Heart left ventricle (tissue), 16 donors: ENCODE data around the gene SWAP70. TPM values are rescaled to one million over a fixed set of nuclear protein-coding genes. Genes with fewer than 3 reads are reported as not detected.
A peak's percentile ranks its signal among the peaks of the same experiment; 100 is the strongest.
"Not testable (repeated sequence)": the region's sequence is repeated elsewhere in the genome, so short reads cannot be mapped to it uniquely, and the experiment has no call there.

Experiments
- ATAC-seq, 4 donors: fragments of 200-7000 bp; cut with Tn5 transposase; one replicate each; pipeline ENCODE4 v1.9.1; 2020 to 2022; ENCODE audit warnings: moderate library complexity in 4 of 4, mild to moderate bottlenecking in 3 of 4, moderate number of reproducible peaks in 1 of 4
- DNase-seq, 5 donors: peaks; one replicate each; pipeline ENCODE4 v3.0.0-alpha.2; 2020
- H3K27ac ChIP-seq, 12 donors: fragments of 200-600 bp; sonication (generic) in 4 of 12; one replicate each; pipeline versions ENCODE4 v1.5.0 to v1.8.0; 2016 to 2022; ENCODE audit warnings: mild to moderate bottlenecking in 2 of 12
- H3K27me3 ChIP-seq, 9 donors: fragments of 200-600 bp; sonication (generic) in 2 of 9; one replicate each; pipeline versions ENCODE4 v1.5.1 to v1.8.0; 2016 to 2022; ENCODE audit warnings: mild to moderate bottlenecking in 3 of 9
- H3K36me3 ChIP-seq, 9 donors: fragments of 200-600 bp; sonication (generic) in 2 of 9; one replicate each; pipeline versions ENCODE4 v1.5.0 to v1.8.0; 2018 to 2022; ENCODE audit warnings: mild to moderate bottlenecking in 2 of 9
- H3K4me1 ChIP-seq, 12 donors: fragments of 200-600 bp; sonication (generic) in 4 of 12; one replicate each; pipeline versions ENCODE4 v1.5.0 to v1.8.0; 2016 to 2022; ENCODE audit warnings: mild to moderate bottlenecking in 3 of 12
- H3K4me3 ChIP-seq, 12 donors: fragments of 200-600 bp; sonication (generic) in 4 of 12; one replicate each; pipeline versions ENCODE4 v1.5.0 to v1.8.0; 2017 to 2022; ENCODE audit warnings: mild to moderate bottlenecking in 9 of 12, moderate library complexity in 4 of 12
- H3K9me3 ChIP-seq, 12 donors: fragments of 200-600 bp; sonication (generic) in 4 of 12; one replicate each; pipeline versions ENCODE4 v1.5.0 to v1.8.0; 2016 to 2022; ENCODE audit warnings: mild to moderate bottlenecking in 1 of 12
- CTCF ChIP-seq, 12 donors: fragments of 200-600 bp; sonication (generic) in 4 of 12; IDR thresholded peaks; one replicate each; pipeline versions ENCODE4 v1.5.0 to v1.8.0; 2018 to 2022; ENCODE audit warnings: antibody characterized with exemption in 12 of 12, mild to moderate bottlenecking in 5 of 12
- POLR2A ChIP-seq, 2 donors: fragments of 450-650 bp; IDR thresholded peaks; one replicate each; pipeline ENCODE4 v1.6.1; 2017; ENCODE audit warnings: antibody characterized with exemption in 2 of 2, mild to moderate bottlenecking in 2 of 2, moderate library complexity in 2 of 2
- WGBS, 4 donors: extraction: QIAGEN DNeasy Blood & Tissue Kit in 2 of 4; methylation state at CpG; one replicate each; pipeline versions ENCODE4 v1.1.5 to v1.1.7; 2013 to 2018; 5-methylcytosine and 5-hydroxymethylcytosine counted together
- intact Hi-C, 10 donors: fragments of 100-400 bp; cut with DNase I; formaldehyde crosslinking; loops; one replicate each; pipeline versions ENCODE4 v1.11.1 to v1.14.2; 2022
- polyA plus RNA-seq, 2 donors: library from polyadenylated mRNA; stranded (reverse); fragments of 200-250 nt; gene quantifications; one replicate each; pipeline ENCODE4 v1.2.3, GENCODE V29; 2013
- total RNA-seq, 9 donors: library from RNA; depleted of rRNA in 2 of 9; stranded (reverse); fragments of >200 nt in 2 of 9; fragmentation: NEBNext Ultra II Directional in 3 of 9; extraction: Animal tissue kit (Norgen Biotek cat#: 25700) in 3 of 9; gene quantifications; one replicate each; pipeline versions ENCODE4 v1.1.0 to v1.2.4, GENCODE V29; 2016 to 2023
- donor health status: ischemic (EF 13 %, LVEDD 7.1; RV severe dilation, severe dysfunction).
- donor health status: healthy with polysubstance abuse.
- donor health status: DM: no; HTN: yes; CAD: no.
- donor health status: DM: no; HTN: no; CAD: no.
- donor health status: ischemic (EF 25% LVEDD 6.9; RV normal size, moderate dysfunction).
- donor health status: ischemic (EF 25% LVEDD 5.7; RV mildly dilated, moderate dysfunction).
- donor health status: healthy.
- donor health status: DM: yes; HTN: yes; CAD: no.
- donor health status: ischemic (EF 35%, LVEDD 5.7; RV mildly dilated, moderate dysfunction).
- donor health status: nonischemic (EF 11% LVEDD 7.7; RV severe dilation, severe dysfunction).
- donor health status: DM: yes; HTN: yes; CAD: no.
- donor health status: PGD.
- donor health status: ischemic (EF 29% LVEDD 5.4; RV normal size, mild dysfunction).
- donor health status: nonischemic (EF 23%, LVEDD 6.1; RV moderate dilation, normal function).

The SWAP70 gene
- total and polyA plus RNA-seq, 11 donors: 6.0 to 38.5 (median 21.8) TPM

DNA sequence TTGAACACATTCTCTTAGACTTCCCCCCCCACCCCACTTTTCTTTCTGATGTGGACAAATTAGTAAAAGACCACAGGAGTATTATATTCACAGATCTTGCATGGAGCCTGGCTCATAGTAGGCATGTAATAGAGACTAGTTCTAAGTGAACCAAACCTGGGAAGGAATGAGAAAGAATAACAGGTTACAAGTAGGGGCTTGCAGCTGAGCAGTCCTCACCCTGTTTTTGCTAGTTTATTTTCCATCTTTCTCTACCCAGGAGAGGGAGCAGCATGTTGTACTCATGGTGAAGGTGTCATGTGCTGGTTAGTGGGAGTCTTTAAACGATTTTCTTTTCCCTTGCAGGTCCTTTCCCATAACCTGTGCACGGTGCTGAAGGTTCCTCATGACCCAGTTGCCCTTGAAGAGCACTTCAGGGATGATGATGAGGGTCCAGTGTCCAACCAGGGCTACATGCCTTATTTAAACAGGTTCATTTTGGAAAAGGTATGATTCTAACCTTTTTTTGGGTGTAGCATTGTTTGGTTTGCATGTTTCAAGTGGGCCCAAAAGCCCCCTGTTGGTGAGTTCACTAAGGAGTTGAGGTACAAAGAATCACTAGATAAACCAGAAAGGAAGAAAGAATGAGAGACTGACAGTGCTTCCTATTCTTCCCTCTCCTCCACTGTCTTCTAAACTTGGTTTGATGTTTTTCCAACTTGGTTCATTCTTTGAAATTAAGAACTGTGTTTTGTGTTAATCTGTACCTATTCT lies 30.1 kb downstream of the SWAP70 start:
- Histone ChIP-seq H3K36me3 (peaks cover 0 to 42% (median 25%) of the 10 kb centered on the region in 9 donors), H3K4me1 (peaks cover 0 to 53% (median 20%) of the 10 kb centered on the region in 12 donors), H3K4me3 (no peak overlapping the region), H3K9me3 (peaks cover 0 to 5% (median 0%) of the 10 kb centered on the region in 12 donors), H3K27me3 (no peaks in the 10 kb centered on the region), H3K27ac (peak overlapping the region in 1 of 12 donors; percentile 7)
- intact Hi-C loops: no loop called here
- ATAC-seq (no peak), DNase-seq (no peak)
- TF ChIP-seq POLR2A (IDR thresholded peaks at IDR 0.05) (no peak), CTCF (IDR thresholded peaks at IDR 0.05) (no peak)
- 79 to 87% (median 83%) methylated on average over 2 of the region's 2 CpGs for WGBS, 4 donors

DNA sequence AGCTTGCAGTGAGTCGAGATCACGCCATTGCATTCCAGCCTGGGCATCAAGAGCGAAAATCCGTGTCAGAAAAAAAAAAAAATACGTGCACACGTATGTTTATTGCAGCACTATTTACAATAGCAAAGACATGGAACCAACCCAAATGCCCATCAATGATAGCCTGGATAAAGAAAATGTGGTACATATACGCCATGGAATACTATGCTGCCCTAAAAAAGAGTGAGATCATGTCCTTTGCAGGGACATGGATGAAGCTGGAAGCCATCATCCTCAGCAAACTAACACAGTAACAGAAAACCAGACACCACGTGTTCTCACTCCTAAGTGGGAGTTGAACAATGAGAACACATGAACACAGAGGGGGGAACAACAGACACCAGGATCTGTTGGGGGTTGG lies 31.4 kb downstream of the SWAP70 start:
- WGBS, 4 donors: 93 to 98% (median 97%) methylated on average over 8 of the region's 8 CpGs
- H3K27me3 ChIP-seq, H3K9me3 ChIP-seq, H3K4me3 ChIP-seq, DNase-seq, intact Hi-C loops, ATAC-seq, H3K27ac ChIP-seq: not testable (repeated sequence)
- peaks cover 0 to 51% (median 11%) of the 10 kb centered on the region in 12 donors for H3K4me1 ChIP-seq
- H3K36me3 ChIP-seq: peaks cover 0 to 42% (median 25%) of the 10 kb centered on the region in 9 donors

DNA sequence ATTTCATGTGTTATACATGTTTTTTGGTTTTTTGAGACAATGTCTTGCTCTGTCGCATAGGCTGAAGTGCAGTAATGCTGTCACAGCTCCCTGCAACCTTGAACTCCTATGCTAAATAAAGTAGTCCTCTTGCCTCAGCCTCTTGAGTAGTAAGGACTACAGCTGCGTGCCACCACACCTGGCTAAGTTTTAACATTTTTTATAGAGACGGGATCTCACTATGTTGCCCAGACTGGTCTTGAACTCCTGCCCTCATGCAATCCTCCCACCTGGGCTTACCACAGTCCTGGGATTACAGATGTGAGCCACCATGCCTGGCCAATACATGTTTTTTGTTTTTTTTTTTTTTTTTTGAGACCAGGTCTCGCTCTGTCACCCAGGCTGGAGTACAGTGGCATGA lies 33.9 kb downstream of the SWAP70 start:
- peaks cover 0 to 49% (median 17%) of the 10 kb centered on the region in 12 donors for H3K4me1 ChIP-seq
- WGBS, 4 donors: 96 to 98% (median 96%) methylated on average over 4 of the region's 4 CpGs
- TF ChIP-seq CTCF (IDR thresholded peaks at IDR 0.05): no peak
- no peak for TF ChIP-seq POLR2A (IDR thresholded peaks at IDR 0.05)
- no peak overlapping the region for H3K4me3 ChIP-seq
- H3K9me3 ChIP-seq: peaks cover 0 to 5% (median 0%) of the 10 kb centered on the region in 12 donors
- ATAC-seq: no peak
- H3K36me3 ChIP-seq: peaks cover 0 to 42% (median 25%) of the 10 kb centered on the region in 9 donors
- intact Hi-C loops: no loop called here
- no peaks in the 10 kb centered on the region for H3K27me3 ChIP-seq
- no peak overlapping the region for H3K27ac ChIP-seq
- no peak for DNase-seq

- Histone ChIP-seq H3K27ac (peak overlapping the region in 8 of 12 donors; percentile 18 to 58 (median 30)), H3K4me1 (peaks cover 0 to 52% (median 19%) of the 10 kb centered on the region in 12 donors), H3K4me3 (no peak overlapping the region), H3K27me3 (no peaks in the 10 kb centered on the region), H3K9me3 (peaks cover 0 to 2% (median 0%) of the 10 kb centered on the region in 12 donors), H3K36me3 (peaks cover 0 to 29% (median 16%) of the 10 kb centered on the region in 9 donors)
- intact Hi-C loops: no loop called here
- 46 to 59% (median 51%) methylated on average over 2 of the region's 2 CpGs for WGBS, 4 donors
- ATAC-seq (no peak), DNase-seq (no peak)
- TF ChIP-seq CTCF (IDR thresholded peaks at IDR 0.05) (no peak), POLR2A (IDR thresholded peaks at IDR 0.05) (no peak)
Measured at GRCh38 chr11:9700105-9700801, 36.4 kb downstream of the SWAP70 start.
